Suprapubic skin (tissue), 4 donors: ENCODE data around the gene IQSEC3. TPM values are rescaled to one million over a fixed set of nuclear protein-coding genes. Genes with fewer than 3 reads are reported as not detected.

Source experiments
- DNase-seq, 2 donors: peaks; one replicate each; pipeline ENCODE4 v3.0.0-alpha.2; 2019; ENCODE audit warnings: low spot score in 2 of 2
- H3K27ac ChIP-seq: fragments of 200-600 bp; sonication (generic); one replicate; pipeline ENCODE4 v1.5.1; 2019
- H3K27me3 ChIP-seq: fragments of 200-600 bp; sonication (generic); one replicate; pipeline ENCODE4 v1.5.1; 2019
- H3K36me3 ChIP-seq: fragments of 200-600 bp; sonication (generic); one replicate; pipeline ENCODE4 v1.5.1; 2019
- H3K4me1 ChIP-seq: fragments of 200-600 bp; sonication (generic); one replicate; pipeline ENCODE4 v1.5.1; 2019
- H3K4me3 ChIP-seq: fragments of 200-600 bp; sonication (generic); one replicate; pipeline ENCODE4 v1.5.1; 2019; ENCODE audit warnings: mild to moderate bottlenecking
- H3K9me3 ChIP-seq: fragments of 200-600 bp; sonication (generic); one replicate; pipeline ENCODE4 v1.5.1; 2019
- CTCF ChIP-seq, 2 donors: fragments of 200-600 bp in 1 of 2; fragments of 450-650 bp in 1 of 2; sonication (generic) in 1 of 2; IDR thresholded peaks; one replicate each; pipeline ENCODE4 v1.5.1; 2016 to 2019; ENCODE audit warnings: antibody characterized with exemption in 2 of 2, mild to moderate bottlenecking in 1 of 2, moderate library complexity in 1 of 2
- EP300 ChIP-seq: sonication (generic); formaldehyde crosslinking; IDR thresholded peaks from one replicate; pipeline ENCODE4 v1.6.1; 2017; ENCODE audit warnings: antibody characterized with exemption
- POLR2A ChIP-seq, 2 donors: fragments of 450-650 bp; IDR thresholded peaks; one replicate each; pipeline ENCODE4 v1.6.1; 2017; ENCODE audit warnings: antibody characterized with exemption in 2 of 2, mild to moderate bottlenecking in 2 of 2, moderate library complexity in 2 of 2
- POLR2AphosphoS5 ChIP-seq, 3 donors: sonication (generic); formaldehyde crosslinking; IDR thresholded peaks; one replicate each; pipeline ENCODE4 v1.6.1; 2017; ENCODE audit warnings: antibody characterized with exemption in 3 of 3
- WGBS: methylation state at CpG from one replicate; pipeline ENCODE4 v1.1.5; 2018; 5-methylcytosine and 5-hydroxymethylcytosine counted together
- total RNA-seq, 4 donors: library from RNA; depleted of rRNA; stranded (reverse); fragments of >200 nt; gene quantifications; one replicate each; pipeline ENCODE4 v1.1.0, GENCODE V29; 2016

The IQSEC3 gene
- total RNA-seq, 4 donors from 2014 or later: 0.18 to 0.21 TPM; not detected in 2

DNA sequence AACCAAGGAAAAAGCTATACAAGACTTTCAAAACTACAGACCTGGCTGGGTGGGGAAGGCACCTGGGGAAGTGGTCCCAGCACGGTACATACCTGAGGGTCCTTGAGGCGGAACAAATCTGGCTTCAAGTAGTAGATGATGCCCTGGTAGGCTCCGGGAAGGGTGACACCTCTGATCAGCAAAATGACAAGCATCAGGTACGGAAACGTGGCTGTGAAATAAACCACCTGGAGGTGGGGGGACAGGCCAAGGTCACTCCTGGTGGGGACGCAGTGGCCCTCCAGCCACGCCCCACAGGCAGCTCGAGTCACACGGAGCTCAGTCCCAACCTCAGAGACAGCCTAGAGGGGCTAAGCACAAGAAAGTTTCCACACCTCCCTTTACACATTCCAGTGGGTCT, 132.1 kb downstream of the IQSEC3 start:
- WGBS: 64% methylated on average over 8 of the region's 9 CpGs
- Histone ChIP-seq H3K27me3 (peaks cover 49% of the 10 kb centered on the region), H3K4me3 (no peak overlapping the region), H3K4me1 (peaks cover 10% of the 10 kb centered on the region), H3K9me3 (no peaks in the 10 kb centered on the region), H3K36me3 (no peaks in the 10 kb centered on the region), H3K27ac (peak overlapping the region; percentile 58)
- DNase-seq: no peak
- TF ChIP-seq POLR2AphosphoS5 (IDR thresholded peaks at IDR 0.05): no peak
- TF ChIP-seq EP300: no peak

GRCh38 chr12:201361-201760, 134.8 kb downstream of the IQSEC3 start:
- H3K4me1 ChIP-seq: peaks cover 15% of the 10 kb centered on the region
- no peak overlapping the region for H3K4me3 ChIP-seq
- H3K27me3 ChIP-seq: peaks cover 38% of the 10 kb centered on the region
- H3K9me3 ChIP-seq: no peaks in the 10 kb centered on the region
- TF ChIP-seq EP300 (no peak), POLR2AphosphoS5 (IDR thresholded peaks at IDR 0.05) (no peak), POLR2A (IDR thresholded peaks at IDR 0.05) (no peak), CTCF (IDR thresholded peaks at IDR 0.05) (no peak)
- H3K36me3 ChIP-seq: no peaks in the 10 kb centered on the region
- no peak overlapping the region for H3K27ac ChIP-seq
- DNase-seq: no peak
- 69% methylated on average over 8 of the region's 8 CpGs for WGBS

DNA sequence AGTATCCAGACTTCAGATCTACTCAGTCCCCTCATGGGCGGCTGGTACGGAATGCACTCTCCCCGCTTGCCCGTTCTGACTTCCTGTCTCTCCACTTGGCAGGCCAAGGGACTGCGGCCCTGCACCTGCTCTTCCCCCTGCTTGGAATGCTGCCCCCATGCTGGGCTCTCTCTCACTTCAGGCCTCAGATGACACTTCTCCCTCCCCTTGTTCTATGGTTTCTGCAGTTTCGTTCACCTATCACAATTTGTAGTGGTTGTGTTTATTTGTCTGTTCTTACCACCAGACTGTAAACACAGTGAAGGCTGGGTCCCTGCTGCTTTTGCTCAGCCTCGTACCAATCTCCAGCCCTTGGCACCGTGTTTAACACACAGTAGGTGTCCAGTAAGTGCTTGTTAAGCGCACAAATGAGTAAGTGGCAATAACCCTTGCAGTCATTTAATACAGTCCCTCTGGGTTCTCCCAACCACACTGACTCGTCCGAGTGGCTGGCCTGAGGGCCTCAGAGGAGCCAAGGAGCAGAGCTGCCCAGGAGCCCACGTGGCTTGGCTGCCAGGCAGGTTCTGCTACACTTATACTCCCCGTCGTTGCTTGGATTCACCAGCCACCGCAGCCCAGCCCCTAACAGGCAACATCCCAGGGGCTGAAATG, 135.6 kb downstream of the IQSEC3 start:
- no peak for DNase-seq
- peaks cover 46% of the 10 kb centered on the region for H3K27me3 ChIP-seq
- no peak overlapping the region for H3K27ac ChIP-seq
- H3K4me1 ChIP-seq: peaks cover 15% of the 10 kb centered on the region
- no peak for TF ChIP-seq POLR2AphosphoS5 (IDR thresholded peaks at IDR 0.05)
- no peak for TF ChIP-seq CTCF (IDR thresholded peaks at IDR 0.05)
- TF ChIP-seq POLR2A (IDR thresholded peaks at IDR 0.05): no peak
- no peak for TF ChIP-seq EP300
- no peaks in the 10 kb centered on the region for H3K36me3 ChIP-seq
- WGBS: 48% methylated on average over 12 of the region's 15 CpGs
- H3K4me3 ChIP-seq: no peak overlapping the region
- no peaks in the 10 kb centered on the region for H3K9me3 ChIP-seq

GRCh38 chr12:203074-203461, 136.5 kb downstream of the IQSEC3 start:
- Histone ChIP-seq H3K27ac (no peak overlapping the region), H3K36me3 (no peaks in the 10 kb centered on the region), H3K4me1 (peaks cover 15% of the 10 kb centered on the region), H3K9me3 (no peaks in the 10 kb centered on the region), H3K4me3 (peak overlapping the region; percentile 52), H3K27me3 (peaks cover 51% of the 10 kb centered on the region)
- TF ChIP-seq EP300 (no peak), POLR2A (IDR thresholded peaks at IDR 0.05) (no peak), CTCF (IDR thresholded peaks at IDR 0.05) (no peak), POLR2AphosphoS5 (IDR thresholded peaks at IDR 0.05) (no peak)
- WGBS: 64% methylated on average over 8 of the region's 16 CpGs
- no peak for DNase-seq

GRCh38 chr12:203462-204260, 137.1 kb downstream of the IQSEC3 start:
- Histone ChIP-seq H3K27ac (no peak overlapping the region), H3K36me3 (no peaks in the 10 kb centered on the region), H3K27me3 (peaks cover 51% of the 10 kb centered on the region), H3K4me1 (peaks cover 15% of the 10 kb centered on the region), H3K4me3 (peak overlapping the region; percentile 52), H3K9me3 (no peaks in the 10 kb centered on the region)
- no peak for DNase-seq
- TF ChIP-seq POLR2A (IDR thresholded peaks at IDR 0.05): no peak
- peak in 1 of 2 donors; percentile 12 for TF ChIP-seq CTCF (IDR thresholded peaks at IDR 0.05)
- TF ChIP-seq POLR2AphosphoS5 (IDR thresholded peaks at IDR 0.05): no peak
- no peak for TF ChIP-seq EP300
- WGBS: 26% methylated on average over 9 of the region's 84 CpGs
